HG03520 (cell line): ENCODE measurements around the gene ACOT7.
"Not testable (repeated sequence)": the region's sequence is repeated elsewhere in the genome, so short reads cannot be mapped to it uniquely, and the experiment has no call there.

Experiments
- ATAC-seq: cut with Tn5 transposase; IDR thresholded peaks from one replicate; pipeline ENCODE4 v1.9.1; 2021; ENCODE audit warnings: mild to moderate bottlenecking, moderate library complexity; ENCODE audit not compliant: unreplicated experiment

The ACOT7 gene

DNA sequence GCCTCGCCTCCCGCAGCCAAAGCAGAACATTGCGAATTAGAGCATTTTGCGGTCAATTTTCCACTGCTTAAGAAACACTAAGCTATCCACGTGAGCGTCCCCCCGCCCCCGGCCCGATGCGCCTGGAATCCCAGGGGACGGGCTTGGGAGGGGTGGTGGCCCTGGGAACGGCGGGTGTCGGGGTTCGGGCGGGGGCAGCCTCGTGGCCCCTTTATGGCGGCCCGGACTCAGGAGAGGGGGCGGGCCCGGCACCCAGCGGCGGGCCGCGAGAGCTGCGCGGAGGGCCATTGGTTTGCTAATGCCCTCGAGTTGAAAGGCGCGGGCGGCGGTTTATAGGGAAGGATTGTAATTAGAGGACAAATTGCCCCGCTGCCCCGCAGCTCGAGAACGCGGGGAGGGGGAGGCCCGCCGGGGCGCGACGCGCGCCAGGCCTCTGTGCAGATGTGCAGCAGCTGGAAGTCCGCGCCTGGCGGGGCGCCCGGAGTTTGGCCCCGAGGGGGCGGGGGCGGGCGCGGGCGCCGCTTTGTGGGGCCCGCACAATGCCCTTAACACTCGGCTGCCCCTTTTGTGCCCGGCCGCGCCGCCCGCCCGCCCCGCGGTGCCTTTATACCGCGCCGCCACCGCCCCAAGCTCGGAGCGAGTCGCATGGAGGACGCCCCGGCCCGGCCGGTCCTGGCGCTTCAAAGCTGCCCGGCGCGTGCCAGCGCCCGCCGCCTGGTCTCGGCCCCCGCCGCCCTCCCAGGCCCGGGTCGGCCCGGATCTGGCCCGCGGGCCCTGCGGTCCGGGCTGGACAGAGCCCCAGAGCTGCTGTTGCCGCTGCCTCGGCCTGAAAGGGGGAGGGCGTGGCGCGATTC lies 151.5 kb downstream of the ACOT7 start:
- no peak for ATAC-seq

- no peak for ATAC-seq
Observed at GRCh38 chr1:6241107-6241886, 152.3 kb downstream of the ACOT7 start.

DNA sequence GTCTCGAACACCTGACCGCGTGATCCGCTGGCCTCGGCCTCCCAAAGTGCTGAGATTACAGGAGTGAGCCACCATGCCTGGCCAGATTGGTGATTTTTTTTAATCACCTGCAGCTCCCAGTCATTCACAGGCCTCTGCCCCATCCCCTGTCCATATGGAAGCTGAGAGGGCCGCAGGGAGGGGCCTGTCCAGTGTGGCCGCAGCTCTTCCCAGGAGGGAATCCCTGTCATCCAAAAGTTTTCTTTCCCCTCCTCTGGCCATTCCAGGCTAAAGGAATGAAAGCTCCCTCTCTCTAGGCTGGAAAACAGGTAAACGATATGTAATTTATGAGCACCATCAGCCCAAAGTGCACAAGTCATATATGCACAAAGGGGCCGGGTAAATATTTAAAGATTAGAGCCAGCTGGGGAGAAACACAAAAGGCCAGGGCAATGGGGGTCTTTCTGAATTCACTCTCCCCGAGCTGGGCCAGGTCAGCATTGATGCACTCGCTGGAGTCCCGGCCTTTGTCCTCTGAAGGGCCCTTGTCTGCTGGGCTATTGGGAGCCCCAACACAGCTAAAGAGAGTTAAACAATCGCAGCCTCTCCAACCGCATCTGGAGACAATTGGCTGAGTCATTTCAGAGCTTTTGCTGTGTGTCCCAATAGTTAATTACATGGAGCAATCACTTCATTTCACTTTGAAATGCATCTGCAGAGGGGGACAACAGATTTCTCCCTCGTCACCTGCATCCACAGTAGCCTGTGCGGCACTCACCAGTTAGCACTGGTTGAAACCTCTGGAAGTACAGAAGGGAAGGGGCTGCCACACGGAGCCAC lies 153.4 kb downstream of the ACOT7 start:
- no peak for ATAC-seq

GRCh38 chr1:6239213-6239752 lies 154.3 kb downstream of the ACOT7 start:
- no peak for ATAC-seq

DNA sequence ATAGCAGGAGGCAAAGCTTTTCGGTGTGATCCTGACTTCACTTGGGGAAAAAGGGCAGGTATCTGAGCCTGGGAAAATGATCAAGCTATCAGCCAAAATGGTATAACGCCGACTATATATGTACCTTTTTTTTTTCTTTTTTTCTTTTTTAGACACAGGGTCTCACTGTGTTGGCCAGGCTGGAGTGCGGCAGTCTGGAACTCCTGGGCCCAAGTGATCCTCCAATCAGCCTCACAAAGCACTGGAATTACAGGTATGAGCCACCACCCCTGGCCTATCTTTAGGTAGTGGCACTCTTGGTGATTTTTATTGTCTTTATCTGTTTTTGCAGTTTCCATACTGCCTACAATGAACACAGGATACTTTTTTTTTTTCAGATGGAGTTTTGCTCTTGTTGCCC lies 156.5 kb downstream of the ACOT7 start:
- ATAC-seq: no peak

DNA sequence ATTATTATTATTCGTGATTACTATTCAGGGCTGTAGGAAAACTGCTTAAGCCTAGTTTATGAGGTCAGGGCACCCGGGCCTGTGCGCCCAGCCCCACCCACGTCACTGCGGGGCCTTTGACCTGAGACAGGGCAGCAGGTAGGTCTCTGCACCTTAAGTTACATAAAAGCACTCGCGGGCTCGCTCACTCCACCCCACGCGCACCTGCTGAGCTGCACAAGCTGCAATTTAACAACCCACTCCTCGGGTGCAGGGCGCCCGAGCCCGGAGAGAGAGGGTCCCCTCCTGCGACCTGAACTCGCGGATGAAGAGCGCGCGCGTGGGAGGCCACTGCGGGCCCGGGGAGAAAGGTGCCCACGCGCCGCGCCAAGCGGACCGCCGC lies 158.3 kb downstream of the ACOT7 start:
- peak; percentile 5 for ATAC-seq

- ATAC-seq: no peak
Observed at GRCh38 chr1:6234502-6235295, 158.9 kb downstream of the ACOT7 start.

DNA sequence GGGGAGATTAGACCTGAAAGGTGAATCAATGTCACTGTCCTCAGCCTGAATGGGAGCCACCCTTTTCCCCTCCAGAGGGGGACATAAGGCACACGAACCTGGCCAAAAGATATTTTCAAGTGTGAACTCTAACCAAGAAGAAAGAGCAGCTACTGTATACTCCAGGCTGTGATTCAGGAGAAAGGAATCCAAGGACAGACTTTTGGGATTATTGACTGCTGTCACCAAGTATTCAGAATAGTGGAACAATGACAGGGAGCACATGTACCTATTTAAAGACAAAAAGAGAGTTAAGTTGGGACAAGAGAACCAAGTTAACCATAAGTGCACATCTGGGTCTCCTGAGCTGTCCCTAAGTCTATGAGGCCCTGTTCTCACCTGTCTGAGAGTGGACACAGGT lies 160.2 kb downstream of the ACOT7 start:
- no peak for ATAC-seq

- no peak for ATAC-seq
Observed at GRCh38 chr1:6225651-6226050, 167.9 kb downstream of the ACOT7 start.

GRCh38 chr1:6224718-6225117 lies 168.8 kb downstream of the ACOT7 start:
- no peak for ATAC-seq

DNA sequence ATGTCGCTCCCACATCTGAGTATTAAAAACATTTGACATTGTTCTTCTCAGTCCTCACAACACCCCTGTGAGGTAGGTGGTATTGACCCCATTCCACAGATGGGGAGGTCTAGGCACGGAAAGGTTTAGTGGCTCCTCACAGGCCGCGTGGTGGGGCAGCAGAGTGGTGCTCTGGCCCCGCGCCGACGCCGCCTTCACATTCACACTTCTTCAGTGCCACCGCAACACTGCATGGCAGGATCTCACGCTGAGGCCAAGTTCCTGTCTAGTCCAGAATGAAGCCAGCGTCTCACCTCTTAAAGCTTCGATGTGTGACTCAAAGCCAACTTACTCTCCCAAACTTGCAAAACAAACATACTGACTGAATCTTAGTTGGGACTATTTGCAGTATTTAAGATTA lies 169.9 kb downstream of the ACOT7 start:
- ATAC-seq: no peak

GRCh38 chr1:6222636-6223035 lies 170.9 kb downstream of the ACOT7 start:
- no peak for ATAC-seq

DNA sequence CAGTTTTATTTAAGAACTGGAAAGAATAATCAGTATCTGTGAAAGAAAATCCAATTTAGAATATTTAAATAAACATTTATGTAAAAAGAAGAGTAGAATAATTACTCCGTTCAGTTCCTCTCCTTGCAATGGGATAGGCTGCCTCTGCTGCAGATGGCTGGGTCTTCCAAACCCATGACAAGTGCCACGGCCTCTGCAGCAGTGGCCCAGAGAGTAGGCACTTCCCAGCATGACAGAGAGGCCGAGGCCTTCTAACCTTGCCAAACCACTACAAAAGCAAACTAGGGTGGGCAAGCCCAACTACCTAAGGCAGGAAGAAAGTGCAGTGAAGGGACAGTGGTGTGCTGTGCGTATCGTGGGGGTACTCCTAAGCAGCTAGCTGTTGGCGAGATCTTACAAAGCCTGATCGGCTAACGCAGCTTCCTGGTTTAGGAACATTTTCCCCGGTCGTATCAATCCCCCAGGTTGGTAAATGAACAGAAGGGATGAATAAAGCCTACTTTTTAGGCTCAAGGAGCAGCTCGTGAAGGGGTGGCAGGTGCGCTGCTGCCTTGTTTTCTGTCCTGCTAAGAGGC lies 172.3 kb downstream of the ACOT7 start:
- no peak for ATAC-seq

DNA sequence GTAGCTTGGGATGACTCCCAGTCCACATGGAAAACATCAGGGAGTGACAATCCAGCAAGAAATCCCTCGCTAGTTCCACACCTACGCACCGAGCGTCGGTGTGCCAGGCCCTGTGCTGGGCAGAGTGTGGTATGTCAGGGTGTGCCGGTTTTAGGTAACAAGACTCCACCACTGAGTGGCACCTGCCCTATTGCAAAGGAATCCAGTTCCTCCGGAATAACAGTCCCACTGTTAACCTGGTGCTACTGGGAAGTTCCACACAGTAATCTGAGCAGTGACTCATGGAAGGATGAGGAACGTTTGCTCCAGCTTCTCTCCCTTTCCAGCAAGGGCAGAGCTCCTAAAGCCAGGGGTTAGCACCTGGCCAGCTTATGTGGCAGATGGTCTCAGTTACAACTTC lies 173.3 kb downstream of the ACOT7 start:
- ATAC-seq: no peak

- ATAC-seq: not testable (repeated sequence)
Observed at GRCh38 chr1:6219641-6220040, 173.9 kb downstream of the ACOT7 start.

- ATAC-seq: no peak
Observed at GRCh38 chr1:6218375-6219164, 175.0 kb downstream of the ACOT7 start.
